ENCODE measurements around the gene MRPL2.
"Not testable (repeated sequence)": the region's sequence is repeated elsewhere in the genome, so short reads cannot be mapped to it uniquely, and the experiment has no call there.

The MRPL2 gene

DNA sequence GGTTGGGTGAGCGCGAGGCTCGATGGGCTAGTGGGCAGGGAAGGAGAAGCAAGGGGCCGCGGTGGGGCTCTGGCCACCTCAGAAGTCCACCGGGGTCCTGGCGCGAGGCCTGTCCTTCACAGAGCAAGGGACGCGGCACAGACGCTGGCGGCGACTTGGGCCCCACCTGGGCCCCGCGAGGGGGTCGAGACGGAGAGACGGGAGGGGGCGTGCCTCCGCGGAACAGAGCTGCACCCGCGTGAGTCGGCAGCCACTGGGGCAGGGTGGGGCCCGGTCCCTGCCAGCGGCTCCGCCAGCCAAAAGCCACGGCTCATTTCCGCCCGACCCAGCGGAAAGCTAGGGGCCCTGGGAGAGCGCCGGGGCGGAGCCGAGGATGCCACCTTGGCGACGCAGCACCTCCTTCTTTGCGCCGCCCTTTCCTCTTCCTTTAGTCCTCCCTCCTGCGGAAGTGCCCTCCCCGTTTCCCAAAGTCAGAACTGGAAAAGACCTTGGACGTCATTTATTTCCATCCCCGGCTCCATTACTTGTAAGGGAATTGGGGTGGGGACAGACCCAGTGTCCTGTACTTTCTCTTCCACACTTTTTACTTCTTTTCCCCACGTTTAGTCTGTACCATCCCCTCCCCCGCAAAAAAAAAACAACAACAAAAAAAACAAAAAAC is 5.6 kb downstream of the MRPL2 start, which contains the start of gene CUL7:
Gene CUL7 (minus strand): TSS at position 307 of the 661 bp plus-strand sequence. CDS start 1,063 bp downstream, outside the sequence.
- Histone ChIP-seq H3K36me3 (ENCODE audit: control insufficient read depth in 2 of 2, insufficient read depth in 2 of 2, low read length in 2 of 2) (peaks cover 18 to 32% of the 10 kb centered on the region in 2 donors), H3K27ac (ENCODE audit: low read depth in 2 of 2, low read length in 2 of 2) (peak within 1 kb of the TSS; percentile 86 to 88), H3K4me1 (ENCODE audit: control insufficient read depth in 2 of 2, insufficient read depth in 2 of 2, low read length in 2 of 2) (peaks cover 14 to 25% of the 10 kb centered on the region in 2 donors), H3K4me3 (ENCODE audit: low read length in 2 of 2) (peak within 1 kb of the TSS; percentile 78 to 83), H3K9ac (ENCODE audit: low read depth in 1 of 2, low read length in 2 of 2) (peak within 1 kb of the TSS; percentile 95 to 97), H3K9me3 (ENCODE audit: control insufficient read depth in 2 of 2, low read length in 2 of 2) (no peaks in the 10 kb centered on the region), H3K27me3 (ENCODE audit: control insufficient read depth in 2 of 2, insufficient read depth in 2 of 2, low read length in 2 of 2) (no peaks in the 10 kb centered on the region)

DNA sequence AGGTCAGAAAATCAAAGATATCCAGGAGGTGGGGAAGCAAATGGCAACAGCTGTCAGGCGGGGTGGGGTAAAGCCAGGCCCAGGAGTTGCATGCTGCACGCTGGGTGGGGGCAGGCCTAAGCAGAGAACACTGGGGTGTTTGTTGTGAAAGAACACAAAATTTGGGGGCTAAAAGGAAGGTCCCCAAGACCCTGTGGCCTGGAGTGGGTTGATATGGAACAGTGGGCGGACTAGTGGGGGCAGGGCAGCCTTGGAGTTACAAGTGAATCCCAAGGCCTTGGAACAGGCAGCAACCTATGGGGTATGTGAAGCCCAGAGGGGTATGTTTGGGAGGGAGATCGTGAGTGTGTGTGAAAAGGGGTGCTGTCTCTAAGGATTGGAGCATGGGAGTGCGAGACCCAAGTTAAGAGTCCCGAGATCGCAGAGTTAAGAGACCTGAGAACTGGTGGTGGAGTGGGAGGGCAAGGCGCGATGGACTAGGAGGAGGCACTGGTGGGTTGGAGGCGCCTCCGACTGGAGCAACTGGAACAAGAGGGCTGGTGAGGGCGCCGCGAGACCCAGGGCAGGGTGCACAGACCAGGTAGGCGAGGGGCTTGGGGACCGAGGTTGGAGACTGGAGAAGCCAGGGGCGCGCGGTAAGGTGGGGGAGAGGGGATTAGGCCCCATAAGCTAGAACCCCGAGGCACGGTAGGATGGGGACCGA is 6.2 kb downstream of the MRPL2 start:
- peak overlapping the region; percentile 86 to 88 for H3K27ac ChIP-seq (ENCODE audit: low read depth in 2 of 2, low read length in 2 of 2)
- peaks cover 18 to 34% of the 10 kb centered on the region in 2 donors for H3K36me3 ChIP-seq (ENCODE audit: control insufficient read depth in 2 of 2, insufficient read depth in 2 of 2, low read length in 2 of 2)
- H3K27me3 ChIP-seq (ENCODE audit: control insufficient read depth in 2 of 2, insufficient read depth in 2 of 2, low read length in 2 of 2): no peaks in the 10 kb centered on the region

DNA sequence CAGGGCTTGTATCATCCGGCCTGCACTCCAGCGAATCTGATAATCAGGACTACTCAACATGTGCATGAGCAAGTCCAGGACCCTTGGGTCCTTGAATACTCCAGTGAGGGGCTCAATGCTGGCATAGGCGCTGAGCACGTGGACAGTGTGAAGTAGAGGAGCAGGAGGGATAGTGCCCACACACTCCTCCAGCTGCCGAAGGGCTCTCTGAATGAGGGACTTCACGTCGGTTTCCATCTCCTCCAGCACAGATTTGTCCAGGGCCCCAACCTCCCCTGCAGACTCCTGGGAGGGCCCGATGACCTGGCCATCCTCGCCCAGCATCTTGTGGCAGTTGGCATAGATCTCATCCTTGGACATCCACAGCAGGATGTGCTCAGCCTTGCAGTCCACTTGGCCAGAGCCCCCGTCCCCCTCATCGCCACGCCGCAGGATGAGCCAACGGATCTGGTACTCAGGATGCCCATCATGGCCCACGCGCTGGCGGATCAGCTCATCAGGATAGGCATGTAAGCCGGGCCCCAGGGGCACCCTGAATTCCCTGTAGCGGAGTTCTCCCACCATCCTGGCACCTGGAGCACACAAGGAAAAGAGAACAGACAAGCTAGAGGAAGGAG is 6.9 kb downstream of the MRPL2 start:
- H3K4me1 ChIP-seq (ENCODE audit: control insufficient read depth in 2 of 2, insufficient read depth in 2 of 2, low read length in 2 of 2): peaks cover 8 to 17% of the 10 kb centered on the region in 2 donors
- no peaks in the 10 kb centered on the region for H3K27me3 ChIP-seq (ENCODE audit: control insufficient read depth in 2 of 2, insufficient read depth in 2 of 2, low read length in 2 of 2)
- H3K36me3 ChIP-seq (ENCODE audit: control insufficient read depth in 2 of 2, insufficient read depth in 2 of 2, low read length in 2 of 2): peaks cover 13 to 34% of the 10 kb centered on the region in 2 donors
- H3K9me3 ChIP-seq (ENCODE audit: control insufficient read depth in 2 of 2, low read length in 2 of 2): no peaks in the 10 kb centered on the region
- H3K4me3 ChIP-seq (ENCODE audit: low read length in 2 of 2): peak overlapping the region; percentile 78 to 83
- no peak overlapping the region for H3K9ac ChIP-seq (ENCODE audit: low read depth in 1 of 2, low read length in 2 of 2)
- peak overlapping the region; percentile 86 to 88 for H3K27ac ChIP-seq (ENCODE audit: low read depth in 2 of 2, low read length in 2 of 2)

More for the DNA sequence above, 6.2 kb downstream of the MRPL2 start:
- Histone ChIP-seq H3K4me1 (ENCODE audit: control insufficient read depth in 2 of 2, insufficient read depth in 2 of 2, low read length in 2 of 2) (peaks cover 8 to 18% of the 10 kb centered on the region in 2 donors), H3K9ac (ENCODE audit: low read depth in 1 of 2, low read length in 2 of 2) (peak overlapping the region; percentile 95 to 97), H3K9me3 (ENCODE audit: control insufficient read depth in 2 of 2, low read length in 2 of 2) (no peaks in the 10 kb centered on the region), H3K4me3 (ENCODE audit: low read length in 2 of 2) (peak overlapping the region; percentile 78 to 83)

DNA sequence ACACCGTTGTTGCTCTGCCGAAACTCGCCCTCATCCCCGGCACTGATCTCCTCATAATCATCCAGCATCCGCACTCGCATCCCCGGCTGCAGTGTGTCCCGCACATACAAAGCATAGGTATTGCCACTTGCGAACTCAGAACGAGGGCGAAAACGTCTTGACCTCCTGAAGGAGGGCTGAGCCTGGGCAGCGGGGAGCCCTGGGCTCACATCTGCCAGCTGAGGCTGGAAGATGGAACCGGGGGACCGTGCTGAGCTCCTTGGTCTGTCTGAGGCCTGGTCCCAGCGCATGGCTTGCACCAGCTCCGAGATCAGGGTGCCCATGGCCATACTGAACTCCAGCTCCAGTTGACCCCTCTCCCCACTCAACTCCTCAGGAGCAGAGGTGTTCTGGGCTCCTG is 8.3 kb downstream of the MRPL2 start:
- H3K27ac ChIP-seq (ENCODE audit: low read depth in 2 of 2, low read length in 2 of 2): no peak overlapping the region
- no peak overlapping the region for H3K9ac ChIP-seq (ENCODE audit: low read depth in 1 of 2, low read length in 2 of 2)
- H3K27me3 ChIP-seq (ENCODE audit: control insufficient read depth in 2 of 2, insufficient read depth in 2 of 2, low read length in 2 of 2): no peaks in the 10 kb centered on the region
- H3K4me3 ChIP-seq (ENCODE audit: low read length in 2 of 2): no peak overlapping the region
- peaks cover 17 to 40% of the 10 kb centered on the region in 2 donors for H3K36me3 ChIP-seq (ENCODE audit: control insufficient read depth in 2 of 2, insufficient read depth in 2 of 2, low read length in 2 of 2)
- peaks cover 8 to 17% of the 10 kb centered on the region in 2 donors for H3K4me1 ChIP-seq (ENCODE audit: control insufficient read depth in 2 of 2, insufficient read depth in 2 of 2, low read length in 2 of 2)
- no peaks in the 10 kb centered on the region for H3K9me3 ChIP-seq (ENCODE audit: control insufficient read depth in 2 of 2, low read length in 2 of 2)

DNA sequence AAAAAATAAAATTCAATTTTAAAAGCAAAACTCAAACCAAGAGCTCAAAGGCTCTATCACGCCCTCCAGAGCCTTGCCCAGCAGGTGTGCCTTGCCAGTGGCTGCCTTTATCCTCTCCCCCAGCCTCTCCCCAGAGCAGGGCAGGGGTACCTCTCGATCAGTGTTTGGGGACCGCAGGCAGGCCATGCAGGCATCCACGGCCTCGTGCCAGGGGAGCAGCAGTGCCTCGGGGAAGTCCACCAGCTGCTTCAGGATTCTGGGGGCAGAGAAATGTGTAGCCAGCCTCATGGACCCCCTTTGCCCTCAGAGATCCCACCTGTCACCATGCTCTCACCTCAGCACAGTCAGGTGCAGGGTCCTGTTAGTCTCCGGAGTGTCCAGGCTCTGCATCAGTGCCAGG is 11.2 kb downstream of the MRPL2 start:
- H3K4me1 ChIP-seq (ENCODE audit: control insufficient read depth in 2 of 2, insufficient read depth in 2 of 2, low read length in 2 of 2): peaks cover 4 to 9% of the 10 kb centered on the region in 2 donors
- H3K27ac ChIP-seq (ENCODE audit: low read depth in 2 of 2, low read length in 2 of 2): no peak overlapping the region
- no peaks in the 10 kb centered on the region for H3K9me3 ChIP-seq (ENCODE audit: control insufficient read depth in 2 of 2, low read length in 2 of 2)
- H3K9ac ChIP-seq (ENCODE audit: low read depth in 1 of 2, low read length in 2 of 2): no peak overlapping the region
- H3K36me3 ChIP-seq (ENCODE audit: control insufficient read depth in 2 of 2, insufficient read depth in 2 of 2, low read length in 2 of 2): peaks cover 20 to 53% of the 10 kb centered on the region in 2 donors
- no peak overlapping the region for H3K4me3 ChIP-seq (ENCODE audit: low read length in 2 of 2)
- H3K27me3 ChIP-seq (ENCODE audit: control insufficient read depth in 2 of 2, insufficient read depth in 2 of 2, low read length in 2 of 2): no peaks in the 10 kb centered on the region

DNA sequence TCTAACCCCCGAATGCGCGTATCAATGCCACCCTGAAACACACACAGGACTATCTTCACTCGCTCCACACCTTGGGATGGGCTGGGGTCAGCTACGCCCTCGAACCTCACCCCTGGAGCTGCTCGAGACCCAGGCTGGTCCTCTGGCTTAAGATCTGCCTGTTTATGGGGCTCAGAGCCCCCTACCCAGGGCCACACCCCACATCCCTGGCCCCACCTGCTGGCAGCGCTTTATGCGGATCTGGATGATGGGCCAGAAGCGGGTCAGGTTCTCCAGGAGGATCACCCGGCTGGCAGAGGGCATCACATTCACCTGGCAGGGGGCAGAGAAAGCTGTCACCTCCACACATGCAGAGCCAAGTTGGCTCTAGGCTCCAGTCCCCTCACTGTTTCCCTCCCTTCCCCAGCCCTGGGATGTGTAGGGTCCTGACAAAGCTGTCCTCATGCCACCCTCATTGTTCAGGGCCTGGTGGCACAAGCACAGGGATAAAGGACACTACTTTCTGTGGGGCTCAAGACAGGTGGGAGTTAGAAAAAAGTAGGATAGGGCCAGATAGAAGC is 13.8 kb downstream of the MRPL2 start:
- Histone ChIP-seq H3K36me3 (ENCODE audit: control insufficient read depth in 2 of 2, insufficient read depth in 2 of 2, low read length in 2 of 2) (peaks cover 34 to 64% of the 10 kb centered on the region in 2 donors), H3K4me3 (ENCODE audit: low read length in 2 of 2) (no peak overlapping the region), H3K27me3 (ENCODE audit: control insufficient read depth in 2 of 2, insufficient read depth in 2 of 2, low read length in 2 of 2) (no peaks in the 10 kb centered on the region), H3K9me3 (ENCODE audit: control insufficient read depth in 2 of 2, low read length in 2 of 2) (no peaks in the 10 kb centered on the region), H3K27ac (ENCODE audit: low read depth in 2 of 2, low read length in 2 of 2) (no peak overlapping the region), H3K9ac (ENCODE audit: low read depth in 1 of 2, low read length in 2 of 2) (no peak overlapping the region), H3K4me1 (ENCODE audit: control insufficient read depth in 2 of 2, insufficient read depth in 2 of 2, low read length in 2 of 2) (no peaks in the 10 kb centered on the region)

DNA sequence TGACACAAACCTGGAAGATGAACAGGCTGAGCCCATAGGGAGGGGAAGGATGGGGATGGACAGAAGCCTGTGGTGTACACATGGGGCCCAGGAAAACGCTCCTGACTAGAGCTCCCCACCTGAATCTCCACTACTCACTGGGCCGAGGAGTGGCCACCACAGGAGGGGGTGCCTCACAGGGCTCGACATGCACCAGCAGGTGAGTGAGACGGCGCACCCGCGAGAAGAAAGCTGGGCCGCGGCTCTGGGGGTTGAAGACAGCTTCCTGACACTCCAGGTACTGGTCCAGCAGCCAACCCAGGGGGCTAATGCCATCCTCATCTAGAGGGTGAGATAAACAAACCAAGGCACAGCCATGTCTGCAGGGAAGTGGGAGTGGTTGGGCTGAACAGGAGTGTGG is 15.9 kb downstream of the MRPL2 start:
- H3K9me3 ChIP-seq (ENCODE audit: control insufficient read depth in 2 of 2, low read length in 2 of 2): no peaks in the 10 kb centered on the region
- H3K9ac ChIP-seq (ENCODE audit: low read depth in 1 of 2, low read length in 2 of 2): no peak overlapping the region
- H3K36me3 ChIP-seq (ENCODE audit: control insufficient read depth in 2 of 2, insufficient read depth in 2 of 2, low read length in 2 of 2): peaks cover 42 to 61% of the 10 kb centered on the region in 2 donors
- H3K4me1 ChIP-seq (ENCODE audit: control insufficient read depth in 2 of 2, insufficient read depth in 2 of 2, low read length in 2 of 2): no peaks in the 10 kb centered on the region
- H3K27me3 ChIP-seq (ENCODE audit: control insufficient read depth in 2 of 2, insufficient read depth in 2 of 2, low read length in 2 of 2): no peaks in the 10 kb centered on the region
- no peak overlapping the region for H3K4me3 ChIP-seq (ENCODE audit: low read length in 2 of 2)
- no peak overlapping the region for H3K27ac ChIP-seq (ENCODE audit: low read depth in 2 of 2, low read length in 2 of 2)

DNA sequence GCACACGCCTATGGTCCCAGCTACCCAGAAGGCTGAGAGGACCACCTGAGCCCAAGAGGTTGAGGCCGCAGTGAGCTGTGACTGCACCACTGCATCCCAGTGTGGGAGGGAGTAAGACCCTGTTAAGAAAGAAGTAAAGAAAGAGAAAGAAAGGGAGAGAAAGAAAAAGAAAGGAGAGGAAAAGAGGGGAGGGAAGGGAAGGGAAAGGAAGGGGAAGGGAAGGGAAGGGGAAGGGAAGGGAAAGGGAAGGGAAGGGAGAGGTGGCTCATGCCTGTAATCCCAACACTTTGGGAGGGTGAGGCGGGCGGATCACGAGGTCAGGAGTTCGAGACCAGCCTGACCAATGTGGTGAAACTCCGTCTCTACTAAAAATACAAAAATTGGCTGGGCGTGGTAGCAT is 17.8 kb downstream of the MRPL2 start:
- not testable (repeated sequence) for H3K4me1 ChIP-seq (ENCODE audit: control insufficient read depth in 2 of 2, insufficient read depth in 2 of 2, low read length in 2 of 2); H3K27me3 ChIP-seq (ENCODE audit: control insufficient read depth in 2 of 2, insufficient read depth in 2 of 2, low read length in 2 of 2); H3K27ac ChIP-seq (ENCODE audit: low read depth in 2 of 2, low read length in 2 of 2); H3K9me3 ChIP-seq (ENCODE audit: control insufficient read depth in 2 of 2, low read length in 2 of 2); H3K4me3 ChIP-seq (ENCODE audit: low read length in 2 of 2); H3K9ac ChIP-seq (ENCODE audit: low read depth in 1 of 2, low read length in 2 of 2)
- peaks cover 48 to 65% of the 10 kb centered on the region in 2 donors for H3K36me3 ChIP-seq (ENCODE audit: control insufficient read depth in 2 of 2, insufficient read depth in 2 of 2, low read length in 2 of 2)

DNA sequence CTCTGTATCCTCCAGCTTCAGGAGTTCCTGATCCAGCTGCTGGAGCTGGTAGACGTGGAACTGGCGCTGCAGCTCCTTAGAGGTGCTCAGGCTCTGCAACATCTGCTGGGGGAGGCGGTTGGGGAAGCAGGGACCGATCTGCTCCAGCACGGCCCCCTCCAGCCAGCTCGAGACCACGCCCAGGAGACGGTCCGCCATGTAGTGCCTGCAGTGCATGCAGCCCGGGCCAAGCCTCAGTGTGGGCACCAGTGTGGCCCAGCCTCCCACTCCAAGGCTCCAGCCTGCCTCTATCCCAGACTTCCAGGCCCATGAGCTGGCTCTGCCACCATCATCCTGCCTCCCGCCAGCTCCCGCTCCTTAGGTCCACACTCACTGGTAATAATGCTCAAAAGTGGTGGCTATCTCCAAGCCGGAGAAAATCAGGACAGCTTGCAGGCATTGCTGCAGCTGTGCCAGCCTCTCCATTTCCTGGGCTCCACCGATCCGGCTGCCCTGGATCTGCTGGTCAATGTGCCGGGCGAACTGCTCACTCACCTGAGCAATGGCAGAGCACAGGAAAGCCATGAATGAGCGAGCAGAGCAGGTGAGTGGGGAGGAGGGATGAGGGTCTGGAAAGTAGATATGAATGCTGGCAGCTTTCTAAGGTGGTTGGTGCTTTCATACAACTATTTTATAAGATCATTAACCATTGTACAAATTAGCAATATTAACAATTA is 18.5 kb downstream of the MRPL2 start:
- no peak overlapping the region for H3K4me3 ChIP-seq (ENCODE audit: low read length in 2 of 2)
- H3K9ac ChIP-seq (ENCODE audit: low read depth in 1 of 2, low read length in 2 of 2): no peak overlapping the region
- H3K27me3 ChIP-seq (ENCODE audit: control insufficient read depth in 2 of 2, insufficient read depth in 2 of 2, low read length in 2 of 2): no peaks in the 10 kb centered on the region
- H3K36me3 ChIP-seq (ENCODE audit: control insufficient read depth in 2 of 2, insufficient read depth in 2 of 2, low read length in 2 of 2): peaks cover 48 to 61% of the 10 kb centered on the region in 2 donors
- no peaks in the 10 kb centered on the region for H3K4me1 ChIP-seq (ENCODE audit: control insufficient read depth in 2 of 2, insufficient read depth in 2 of 2, low read length in 2 of 2)
- no peak overlapping the region for H3K27ac ChIP-seq (ENCODE audit: low read depth in 2 of 2, low read length in 2 of 2)
- H3K9me3 ChIP-seq (ENCODE audit: control insufficient read depth in 2 of 2, low read length in 2 of 2): no peaks in the 10 kb centered on the region
